GM19238 (cell line): ENCODE results near the gene PADI1.
A peak's percentile ranks its signal among the peaks of the same experiment; 100 is the strongest.

Experiments
- DNase-seq: peaks from one replicate; pipeline ENCODE4 v3.0.0; 2011; ENCODE audit warnings: low spot score; ENCODE audit not compliant: insufficient read length

The PADI1 gene

GRCh38 chr1:17273096-17273495, 68.2 kb downstream of the PADI1 start:
- DNase-seq: no peak

- DNase-seq: peak; percentile 45
Measured at GRCh38 chr1:17274186-17275170, 69.5 kb downstream of the PADI1 start.

GRCh38 chr1:17276568-17276967, 71.6 kb downstream of the PADI1 start:
- no peak for DNase-seq

GRCh38 chr1:17277511-17278159, 72.7 kb downstream of the PADI1 start:
- no peak for DNase-seq

- no peak for DNase-seq
Measured at GRCh38 chr1:17278996-17279830, 74.3 kb downstream of the PADI1 start.

GRCh38 chr1:17280436-17280835, 75.5 kb downstream of the PADI1 start:
- no peak for DNase-seq

GRCh38 chr1:17280894-17281293, 76.0 kb downstream of the PADI1 start:
- no peak for DNase-seq

- no peak for DNase-seq
Measured at GRCh38 chr1:17281775-17282181, 76.8 kb downstream of the PADI1 start.

- no peak for DNase-seq
Measured at GRCh38 chr1:17282836-17283235, 77.9 kb downstream of the PADI1 start.

GRCh38 chr1:17286646-17287045, 81.7 kb downstream of the PADI1 start:
- no peak for DNase-seq

GRCh38 chr1:17287130-17287776, 82.3 kb downstream of the PADI1 start:
- no peak for DNase-seq

GRCh38 chr1:17289721-17290120, 84.8 kb downstream of the PADI1 start:
- no peak for DNase-seq

GRCh38 chr1:17290553-17290952, 85.6 kb downstream of the PADI1 start:
- DNase-seq: no peak

GRCh38 chr1:17292299-17293160, 87.6 kb downstream of the PADI1 start:
- no peak for DNase-seq

- no peak for DNase-seq
Measured at GRCh38 chr1:17293681-17294425, 88.9 kb downstream of the PADI1 start.

GRCh38 chr1:17295292-17295691, 90.4 kb downstream of the PADI1 start:
- DNase-seq: no peak
